Fibroblast of lung (primary cell): ENCODE measurements around the gene PTPRE.

Source experiments
- EZH2 ChIP-seq: IDR thresholded peaks from 2 replicates; pipeline ENCODE4 v1.5.1; 2012; ENCODE audit warnings: low read length, control low read depth, mild to moderate bottlenecking; ENCODE audit errors: missing control alignments
- TF ChIP-seq, protein P1 (sequence below), 2 donors: IDR thresholded peaks in 1 of 2; conservative IDR thresholded peaks in 1 of 2; 1 replicate in 1 of 2; 2 replicates in 1 of 2; pipeline ENCODE4 v1.5.1; 2011 to 2012; ENCODE audit warnings: low read length in 2 of 2, control low read depth in 1 of 2, inconsistent platforms in 1 of 2, low read depth in 1 of 2, mild to moderate bottlenecking in 1 of 2

DNA sequence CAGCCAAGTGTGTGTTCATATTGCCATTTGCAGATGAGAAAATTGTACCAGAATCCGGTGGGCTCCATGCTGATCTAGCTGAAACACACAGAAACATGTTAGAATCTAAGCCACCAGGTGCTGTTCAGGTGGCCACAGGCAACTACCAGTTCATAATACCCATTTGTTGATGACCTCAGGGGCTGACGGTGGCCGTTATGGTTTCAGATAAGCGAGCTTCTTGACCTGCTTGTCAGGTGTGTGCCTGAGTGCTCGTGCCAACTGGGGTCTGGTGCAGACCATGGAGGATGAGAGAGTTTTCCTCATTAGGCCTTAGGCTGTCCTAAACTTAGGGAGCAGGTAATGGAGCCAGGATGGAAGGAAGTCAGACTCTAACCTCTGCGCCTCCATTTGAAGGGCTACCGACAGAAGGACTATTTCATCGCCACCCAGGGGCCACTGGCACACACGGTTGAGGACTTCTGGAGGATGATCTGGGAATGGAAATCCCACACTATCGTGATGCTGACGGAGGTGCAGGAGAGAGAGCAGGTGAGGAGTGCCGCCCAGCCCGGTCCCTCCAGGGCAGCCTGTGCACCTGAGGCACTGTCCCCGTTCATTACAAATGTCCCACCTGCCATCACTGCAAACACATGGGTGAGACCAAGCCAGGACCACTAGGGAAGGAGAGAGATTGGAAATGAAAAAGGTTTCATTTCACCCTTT is 166.2 kb downstream of the PTPRE start:
- TF ChIP-seq EZH2, result no peak
- TF ChIP-seq, protein P1, sequence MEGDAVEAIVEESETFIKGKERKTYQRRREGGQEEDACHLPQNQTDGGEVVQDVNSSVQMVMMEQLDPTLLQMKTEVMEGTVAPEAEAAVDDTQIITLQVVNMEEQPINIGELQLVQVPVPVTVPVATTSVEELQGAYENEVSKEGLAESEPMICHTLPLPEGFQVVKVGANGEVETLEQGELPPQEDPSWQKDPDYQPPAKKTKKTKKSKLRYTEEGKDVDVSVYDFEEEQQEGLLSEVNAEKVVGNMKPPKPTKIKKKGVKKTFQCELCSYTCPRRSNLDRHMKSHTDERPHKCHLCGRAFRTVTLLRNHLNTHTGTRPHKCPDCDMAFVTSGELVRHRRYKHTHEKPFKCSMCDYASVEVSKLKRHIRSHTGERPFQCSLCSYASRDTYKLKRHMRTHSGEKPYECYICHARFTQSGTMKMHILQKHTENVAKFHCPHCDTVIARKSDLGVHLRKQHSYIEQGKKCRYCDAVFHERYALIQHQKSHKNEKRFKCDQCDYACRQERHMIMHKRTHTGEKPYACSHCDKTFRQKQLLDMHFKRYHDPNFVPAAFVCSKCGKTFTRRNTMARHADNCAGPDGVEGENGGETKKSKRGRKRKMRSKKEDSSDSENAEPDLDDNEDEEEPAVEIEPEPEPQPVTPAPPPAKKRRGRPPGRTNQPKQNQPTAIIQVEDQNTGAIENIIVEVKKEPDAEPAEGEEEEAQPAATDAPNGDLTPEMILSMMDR (conservative IDR thresholded peaks at IDR 0.05 in 1 of 2, IDR thresholded peaks at IDR 0.05 in 1 of 2; ENCODE audit: low read depth in 1 of 2, low read length in 2 of 2), result no peak
